ENCODE measurements around the gene MYBPHL.
"Not testable (repeated sequence)": the region's sequence is repeated elsewhere in the genome, so short reads cannot be mapped to it uniquely, and the experiment has no call there.

MYBPHL gene

DNA sequence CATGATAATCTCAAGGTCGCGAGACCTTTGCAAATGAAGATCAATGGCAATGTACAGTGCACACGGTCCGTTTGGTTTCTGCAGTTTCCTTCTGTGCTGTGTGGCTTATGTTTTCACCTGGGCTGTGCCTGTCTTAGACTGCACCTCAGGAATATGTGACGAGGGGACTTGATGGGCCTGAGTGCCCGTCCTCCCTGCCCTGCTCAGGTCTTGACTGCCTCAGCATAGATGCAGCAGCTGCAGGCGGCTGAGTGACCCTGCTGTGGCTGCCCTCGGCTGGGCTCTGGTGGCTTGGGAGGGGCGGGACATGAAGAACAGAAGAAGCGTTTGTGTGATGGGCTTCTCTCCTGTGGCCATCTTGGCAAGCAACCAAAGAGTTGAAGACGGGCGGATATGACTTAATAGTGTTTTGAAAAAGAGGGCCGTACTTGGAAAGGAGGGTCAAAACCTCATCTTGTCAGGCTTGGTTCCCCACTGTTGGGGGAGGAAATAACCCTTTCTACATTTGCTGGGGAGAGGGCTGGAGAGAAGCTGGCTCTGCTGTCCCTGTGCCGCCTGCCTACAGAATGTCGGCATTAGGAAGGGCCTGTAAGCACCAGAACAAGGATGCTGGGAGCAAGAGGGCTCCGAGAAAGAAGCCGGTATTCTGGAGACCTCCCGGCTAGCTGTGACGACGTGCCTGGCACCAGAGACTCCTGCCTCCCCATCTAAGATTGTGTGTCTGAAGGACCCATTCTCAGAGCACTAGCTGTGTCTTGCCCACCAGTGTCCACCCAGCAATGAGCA is 7.1 kb downstream of the MYBPHL start:
- no peak for DNase-seq (ENCODE audit: low read depth in 1 of 2, low spot score in 1 of 2)
- in situ Hi-C loops (cut with HindIII; ENCODE audit: low pct_unique_long_range_greater_than_20kb, low sequenced_read_pairs), result no loop called here
- TF ChIP-seq JUND (IDR thresholded peaks at IDR 0.05; ENCODE audit: low read depth), result no peak

DNA sequence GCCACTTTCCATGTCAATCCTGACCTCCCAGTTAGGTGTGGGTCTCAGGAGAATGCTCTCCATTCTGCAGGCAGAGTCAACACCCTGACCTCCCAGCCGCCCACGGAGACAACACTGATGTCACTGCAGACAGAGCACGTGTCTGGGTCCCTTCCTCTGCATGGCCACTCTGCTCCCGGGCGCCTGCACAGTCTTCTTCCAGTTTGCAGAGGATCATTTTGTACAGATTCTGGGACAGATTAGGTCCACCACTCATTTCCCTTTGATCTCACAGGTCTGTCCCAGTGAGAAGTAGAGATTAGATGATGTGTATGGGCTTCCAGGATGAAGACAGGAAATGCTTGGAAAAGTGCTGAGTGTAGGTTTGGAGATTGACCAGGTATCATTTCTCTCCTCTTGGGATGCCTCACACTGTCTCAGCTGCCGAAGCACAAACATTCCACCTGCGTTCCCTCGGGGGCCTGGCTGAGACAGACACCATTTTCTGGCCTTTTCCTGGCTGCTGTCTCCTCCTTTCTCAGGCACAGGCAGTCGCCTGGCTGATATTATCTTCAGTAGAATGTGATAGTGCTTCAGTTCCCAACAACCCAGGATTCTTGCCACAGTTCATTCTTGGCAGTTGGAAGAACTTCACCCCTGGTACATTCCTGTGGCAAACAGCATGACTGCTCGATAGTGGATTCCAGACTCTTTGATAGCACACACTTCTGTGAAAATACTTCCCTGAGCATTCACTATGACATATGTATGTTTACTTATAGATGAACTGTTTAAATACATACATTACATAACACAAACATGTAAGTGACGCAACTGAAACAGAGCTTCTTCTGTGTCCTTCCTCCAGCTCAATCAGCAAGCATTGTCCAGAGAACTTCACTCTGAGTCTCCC is 7.9 kb downstream of the MYBPHL start:
- DNase-seq (ENCODE audit: low read depth in 1 of 2, low spot score in 1 of 2), result peak in 1 of 2 experiments; percentile 42
- no peak for TF ChIP-seq JUND (IDR thresholded peaks at IDR 0.05; ENCODE audit: low read depth)
- in situ Hi-C loops (cut with HindIII; ENCODE audit: low pct_unique_long_range_greater_than_20kb, low sequenced_read_pairs), result no loop called here

DNA sequence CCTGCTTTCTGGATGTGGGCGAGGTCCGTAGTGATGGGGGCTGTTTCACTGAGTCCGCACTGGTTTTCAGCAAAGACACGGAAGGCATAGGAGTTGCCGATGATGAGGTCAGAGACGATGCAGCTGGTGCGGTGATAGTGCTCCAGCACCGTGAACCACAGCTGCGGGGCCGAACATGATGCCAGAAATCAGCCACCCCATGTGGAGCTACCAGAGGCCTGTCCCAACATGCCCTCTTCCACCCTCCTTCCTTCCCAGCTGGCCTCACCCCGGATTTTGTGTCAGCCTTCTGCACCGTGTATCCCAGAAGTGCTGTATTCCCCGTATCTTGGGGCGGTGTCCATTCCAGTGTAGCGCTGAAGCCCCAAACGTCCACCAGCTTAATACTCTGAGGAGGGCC is 10.0 kb downstream of the MYBPHL start:
- TF ChIP-seq JUND (IDR thresholded peaks at IDR 0.05; ENCODE audit: low read depth), result no peak
- no peak for DNase-seq (ENCODE audit: low read depth in 1 of 2, low spot score in 1 of 2)
- in situ Hi-C loops (cut with HindIII; ENCODE audit: low pct_unique_long_range_greater_than_20kb, low sequenced_read_pairs), result no loop called here

DNA sequence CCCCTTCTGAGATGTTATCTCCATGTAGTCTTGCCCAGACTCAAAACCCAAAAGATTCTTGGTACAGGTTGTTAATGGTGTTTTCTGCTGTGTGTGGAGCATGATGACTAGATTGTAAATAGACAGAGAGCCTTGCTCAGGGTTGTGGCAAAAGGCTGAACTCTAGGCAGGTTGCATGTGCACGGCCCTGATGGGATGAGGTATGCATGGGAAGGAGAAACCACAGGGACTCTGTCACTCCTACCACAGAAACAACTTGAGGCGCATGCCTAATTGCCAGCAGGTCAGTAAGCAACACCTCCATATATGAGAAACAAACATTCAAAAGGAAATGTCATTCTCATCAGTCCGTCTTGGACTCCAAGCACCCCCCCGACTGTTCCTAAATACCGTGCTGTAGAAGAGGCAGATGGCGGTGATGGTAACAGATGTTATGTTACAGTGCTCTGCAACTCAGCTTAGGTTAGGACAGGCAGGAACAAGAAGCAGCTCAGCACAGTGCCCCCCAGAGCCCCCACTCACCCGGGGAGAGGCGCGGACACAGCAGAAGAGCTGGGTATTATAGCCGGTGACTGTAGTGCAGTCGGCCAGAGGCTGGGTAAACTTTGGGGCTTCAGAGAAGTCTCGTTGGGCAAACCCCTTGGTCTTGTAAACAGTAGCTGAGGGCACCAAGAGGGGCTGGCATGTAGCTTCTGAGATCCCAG is 10.9 kb downstream of the MYBPHL start:
- no peak for DNase-seq (ENCODE audit: low read depth in 1 of 2, low spot score in 1 of 2)
- TF ChIP-seq JUND (IDR thresholded peaks at IDR 0.05; ENCODE audit: low read depth), result no peak
- in situ Hi-C loops (cut with HindIII; ENCODE audit: low pct_unique_long_range_greater_than_20kb, low sequenced_read_pairs), result no loop called here

DNA sequence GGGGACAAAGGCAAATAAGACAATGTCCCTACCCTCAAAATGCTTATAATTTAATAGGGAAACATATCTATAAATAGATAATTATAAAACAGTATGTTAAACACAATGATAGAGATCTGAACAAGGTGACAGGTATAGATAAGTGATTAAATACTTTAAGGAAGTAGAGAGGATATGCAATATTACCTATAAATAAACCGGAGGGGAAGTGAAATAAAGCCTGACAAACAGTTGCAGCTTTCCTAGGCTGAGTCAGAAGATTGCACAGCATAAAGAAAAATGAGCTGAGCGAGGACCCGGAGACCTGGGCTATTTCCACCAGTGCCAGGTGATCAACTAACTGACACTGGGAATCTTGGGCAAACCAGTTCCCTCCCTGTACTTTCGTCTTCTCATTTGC is 12.3 kb downstream of the MYBPHL start:
- in situ Hi-C loops (cut with HindIII; ENCODE audit: low pct_unique_long_range_greater_than_20kb, low sequenced_read_pairs), result no loop called here
- no peak for TF ChIP-seq JUND (IDR thresholded peaks at IDR 0.05; ENCODE audit: low read depth)
- DNase-seq (ENCODE audit: low read depth in 1 of 2, low spot score in 1 of 2), result no peak

DNA sequence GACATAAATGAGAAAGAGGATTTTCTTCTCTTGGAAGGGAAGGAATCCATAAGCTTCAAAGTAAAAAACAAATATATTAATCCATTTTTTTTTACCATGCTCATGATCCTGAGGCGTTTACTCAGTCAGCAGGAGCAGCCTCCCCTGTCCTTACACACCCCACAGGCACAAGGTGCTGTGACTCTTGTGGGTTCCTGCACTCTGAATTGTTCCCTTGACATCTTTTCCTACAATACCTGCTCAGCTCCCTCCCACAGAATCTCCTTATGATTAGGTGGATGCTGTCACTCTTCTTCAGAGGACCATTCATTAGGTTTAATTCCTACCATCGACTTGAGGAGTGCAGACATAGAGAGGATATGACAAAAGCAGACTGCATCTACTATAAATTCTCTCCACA is 13.8 kb downstream of the MYBPHL start:
- no peak for DNase-seq (ENCODE audit: low read depth in 1 of 2, low spot score in 1 of 2)
- TF ChIP-seq JUND (IDR thresholded peaks at IDR 0.05; ENCODE audit: low read depth), result no peak
- in situ Hi-C loops (cut with HindIII; ENCODE audit: low pct_unique_long_range_greater_than_20kb, low sequenced_read_pairs), result no loop called here

DNA sequence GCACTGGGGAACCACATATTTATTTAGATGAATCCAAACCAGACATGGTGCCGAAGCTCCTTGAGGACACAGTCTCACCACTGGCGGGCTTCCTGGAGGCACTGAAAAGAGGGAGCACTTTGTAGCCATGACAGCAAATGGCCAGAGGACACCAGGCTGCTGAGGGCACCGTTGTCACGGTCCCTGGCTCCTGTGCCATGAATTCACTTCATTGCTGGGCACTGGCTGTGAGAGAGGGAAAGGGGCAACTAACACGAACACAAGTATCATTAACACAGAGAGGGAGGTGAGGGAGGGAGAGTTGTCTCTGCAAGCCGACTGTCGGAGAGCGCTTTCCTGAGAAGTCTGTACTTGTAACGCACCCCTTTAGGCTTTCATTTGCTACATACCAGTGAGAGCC is 14.4 kb downstream of the MYBPHL start:
- no peak for TF ChIP-seq JUND (IDR thresholded peaks at IDR 0.05; ENCODE audit: low read depth)
- no peak for DNase-seq (ENCODE audit: low read depth in 1 of 2, low spot score in 1 of 2)
- in situ Hi-C loops (cut with HindIII; ENCODE audit: low pct_unique_long_range_greater_than_20kb, low sequenced_read_pairs), result no loop called here

DNA sequence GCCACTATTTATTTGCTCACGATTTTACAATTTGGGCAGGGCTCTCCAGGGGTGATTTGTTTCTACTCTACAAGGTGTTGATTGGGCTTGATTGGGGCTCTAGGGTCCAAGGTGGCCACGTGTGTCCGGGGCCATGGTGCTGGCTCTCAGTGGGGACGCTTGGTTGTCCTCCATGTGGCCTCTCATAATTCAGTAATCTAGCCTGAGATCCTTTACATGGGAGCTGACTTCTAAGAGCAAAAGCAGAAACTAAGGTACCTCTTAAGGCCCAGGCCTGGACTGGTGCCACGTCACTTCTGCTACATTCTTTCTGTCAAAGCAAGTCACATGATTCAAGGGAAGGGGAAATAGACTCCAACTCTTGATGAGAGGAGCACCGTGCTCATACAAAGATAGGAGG is 15.8 kb downstream of the MYBPHL start:
- DNase-seq (ENCODE audit: low read depth in 1 of 2, low spot score in 1 of 2), result no peak
- no peak for TF ChIP-seq JUND (IDR thresholded peaks at IDR 0.05; ENCODE audit: low read depth)
- in situ Hi-C loops (cut with HindIII; ENCODE audit: low pct_unique_long_range_greater_than_20kb, low sequenced_read_pairs), result no loop called here

DNA sequence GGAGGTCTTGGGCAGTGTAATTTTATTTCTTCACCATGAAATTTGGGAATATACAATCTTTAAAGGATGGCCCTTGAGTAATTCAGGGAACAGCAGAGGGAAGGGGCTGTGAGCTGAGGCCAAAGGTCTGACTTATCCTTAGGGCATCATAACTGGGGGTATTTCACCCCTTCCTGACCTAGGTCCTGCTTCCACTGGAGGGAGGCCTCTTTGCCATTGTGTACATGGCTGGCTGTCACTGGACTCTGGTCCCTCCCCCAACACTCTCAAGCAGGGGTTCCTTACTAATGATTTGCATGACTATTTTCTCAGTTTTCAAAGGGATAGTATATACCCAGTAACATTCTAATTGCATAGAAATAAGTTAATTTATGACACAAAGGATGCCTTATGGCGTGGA is 16.7 kb downstream of the MYBPHL start:
- in situ Hi-C loops (cut with HindIII; ENCODE audit: low pct_unique_long_range_greater_than_20kb, low sequenced_read_pairs), result no loop called here
- DNase-seq (ENCODE audit: low read depth in 1 of 2, low spot score in 1 of 2), result no peak
- no peak for TF ChIP-seq JUND (IDR thresholded peaks at IDR 0.05; ENCODE audit: low read depth)

DNA sequence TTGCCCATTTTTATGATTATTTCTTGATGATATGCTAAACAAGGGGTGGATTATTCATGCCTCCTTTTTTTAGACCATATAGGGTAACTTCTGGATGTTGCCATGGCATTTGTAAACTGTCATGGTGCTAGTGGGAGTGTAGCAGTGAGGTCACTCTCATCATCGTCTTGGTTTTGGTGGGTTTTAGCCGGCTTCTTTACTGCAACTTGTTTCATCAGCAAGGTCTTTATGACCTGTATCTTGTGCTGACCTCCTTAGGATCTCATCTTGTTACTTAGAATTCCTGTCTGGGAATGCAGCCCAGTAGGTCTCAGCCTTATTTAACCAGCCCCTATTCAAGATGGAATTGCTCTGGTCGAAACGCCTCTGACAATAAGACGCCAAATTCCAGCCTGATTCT is 20.0 kb downstream of the MYBPHL start:
- in situ Hi-C loops (cut with HindIII; ENCODE audit: low pct_unique_long_range_greater_than_20kb, low sequenced_read_pairs); DNase-seq (ENCODE audit: low read depth in 1 of 2, low spot score in 1 of 2): not testable (repeated sequence)

DNA sequence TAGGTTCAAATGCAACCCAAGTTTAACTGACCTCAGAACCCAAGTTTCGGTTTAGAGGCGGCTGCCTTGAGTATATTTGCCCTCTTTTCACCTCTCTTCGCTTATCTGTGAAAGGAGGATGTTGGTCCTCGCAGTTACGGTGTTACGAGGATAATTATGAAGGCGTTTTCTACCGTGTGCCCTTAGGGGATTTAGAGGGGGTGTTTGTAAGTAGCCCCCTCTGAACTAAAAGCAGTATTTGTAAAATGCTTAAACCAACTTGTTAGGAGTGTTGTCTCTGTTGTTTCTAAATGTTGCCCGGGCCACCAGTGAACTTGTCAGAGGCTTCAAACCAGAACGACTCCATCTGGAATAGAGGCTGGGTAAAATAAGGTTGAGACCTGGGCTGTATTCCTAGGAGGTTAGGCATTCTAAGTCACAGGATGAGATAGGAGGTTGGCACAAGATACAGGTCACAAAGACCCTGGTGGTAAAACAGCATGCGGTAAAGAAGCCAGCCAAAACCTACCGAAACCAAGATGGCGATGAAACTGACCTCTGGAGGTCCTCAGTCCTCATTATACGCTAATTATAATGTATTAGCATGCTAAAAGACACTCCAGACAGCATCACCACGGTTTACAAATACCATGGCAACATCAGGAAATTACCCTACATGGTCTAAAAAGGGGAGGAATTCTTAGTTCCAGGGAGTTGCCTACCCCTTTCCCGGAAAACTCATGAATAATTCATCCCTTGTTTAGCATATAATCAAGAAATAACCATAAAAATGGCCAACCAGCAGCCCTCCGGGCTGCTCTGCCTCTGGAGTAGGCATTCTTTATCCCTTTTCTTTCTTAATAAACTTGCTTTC is 22.8 kb downstream of the MYBPHL start:
- no peak for DNase-seq (ENCODE audit: low read depth in 1 of 2, low spot score in 1 of 2)
- in situ Hi-C loops (cut with HindIII; ENCODE audit: low pct_unique_long_range_greater_than_20kb, low sequenced_read_pairs), result no loop called here
- no peak for TF ChIP-seq JUND (IDR thresholded peaks at IDR 0.05; ENCODE audit: low read depth)
